K562 (cell line): Measurements from ENCODE around the gene CTNNA3. TPM values are rescaled to one million over a fixed set of nuclear protein-coding genes. Genes with fewer than 3 reads are reported as not detected.

ENCODE experiments used
- ATAC-seq: fragments of 200-7000 bp; cut with Tn5 transposase; 3 replicates; pipeline ENCODE4 v1.9.1; 2020; ENCODE audit warnings: moderate library complexity
- BruUV-seq: library from RNA; stranded (reverse); fragments of 400-500 nt; replicated peaks from 2 replicates; lab custom pipeline; 2021; lab: Mats Ljungman, UMichigan
- CTCF ChIA-PET: fragments of 300-600 bp; formaldehyde crosslinking; extraction: SDS; loops from one replicate; lab custom pipeline; 2021; ENCODE audit warnings: low intra/inter-chr PET ratio; lab: Yijun Ruan, JAX
- POLR2A ChIA-PET: fragments of 300-600, 350-650 bp; sonication (Branson Sonifier 250); formaldehyde crosslinking; extraction: SDS; loops from one replicate; lab custom pipeline; 2021; ENCODE audit warnings: antibody characterized with exemption, inconsistent platforms; lab: Yijun Ruan, JAX
- DNase-seq, 4 experiments: peaks; one replicate each; pipeline versions ENCODE4 v3.0.0 to v3.0.0-alpha.2; 2011 to 2018; ENCODE audit warnings: low spot score in 3 of 4, mixed read lengths in 3 of 4; ENCODE audit errors: extremely low read depth in 1 of 4
- FAIRE-seq: peaks from 2 replicates; lab custom pipeline; 2011; peaks lifted over from hg19 to GRCh38; lab: Jason Lieb, UNC
- H2AFZ ChIP-seq: 2 replicates; pipeline ENCODE4 v1.6.0; 2011; ENCODE audit warnings: low read depth, low read length, control low read depth, inconsistent platforms
- H3K27ac ChIP-seq: fragments of 200-600 bp; 3 replicates; pipeline ENCODE4 v1.8.0; 2011; ENCODE audit warnings: low read depth, mild to moderate bottlenecking, control low read depth, inconsistent platforms, low read length, moderate library complexity, mixed read lengths; ENCODE audit errors: extremely low read depth
- H3K27me3 ChIP-seq, 2 experiments: fragments of 300-600 bp in 1 of 2; 2 replicates in 1 of 2; 3 replicates in 1 of 2; pipeline versions ENCODE4 v1.6.0 to v1.8.0; 2011; ENCODE audit warnings: inconsistent platforms in 2 of 2, low read length in 2 of 2, mild to moderate bottlenecking in 1 of 2, mixed read lengths in 1 of 2, moderate library complexity in 1 of 2; ENCODE audit not compliant: control insufficient read depth in 2 of 2, insufficient read depth in 2 of 2
- H3K36me3 ChIP-seq: fragments of 300-600 bp; 3 replicates; pipeline ENCODE4 v1.8.0; 2011; ENCODE audit warnings: mild to moderate bottlenecking, low read length, inconsistent platforms; ENCODE audit not compliant: control insufficient read depth, insufficient read depth
- H3K4me1 ChIP-seq, 2 experiments: fragments of 200-600 bp in 1 of 2; replicated peaks in 1 of 2; 2 replicates in 1 of 2; 3 replicates in 1 of 2; pipeline versions ENCODE4 v1.5.1 to v1.8.0; 2011; ENCODE audit warnings: inconsistent platforms in 2 of 2, low read length in 2 of 2, mild to moderate bottlenecking in 1 of 2, mixed read lengths in 1 of 2, moderate library complexity in 1 of 2; ENCODE audit not compliant: control insufficient read depth in 2 of 2, insufficient read depth in 2 of 2
- H3K4me2 ChIP-seq: 2 replicates; pipeline ENCODE4 v1.6.1; 2011; ENCODE audit warnings: low read length, control low read depth, inconsistent platforms, mixed read lengths; ENCODE audit not compliant: insufficient read depth
- H3K4me3 ChIP-seq: fragments of 200-600 bp; sonication (generic), shearing (Covaris generic); 2 replicates; pipeline ENCODE4 v1.5.1; 2016; ENCODE audit warnings: control low read depth, inconsistent platforms
- H3K79me2 ChIP-seq: fragments of 200-600 bp; 3 replicates; pipeline ENCODE4 v1.8.0; 2011; ENCODE audit warnings: low read length, inconsistent platforms; ENCODE audit not compliant: control insufficient read depth, insufficient read depth
- H3K9ac ChIP-seq, 2 experiments: 2 replicates each; pipeline versions ENCODE4 v1.6.0 to v1.6.1; 2011; ENCODE audit warnings: low read depth in 2 of 2, low read length in 2 of 2, control low read depth in 1 of 2, inconsistent platforms in 1 of 2, mild to moderate bottlenecking in 1 of 2, mixed read lengths in 1 of 2; ENCODE audit not compliant: insufficient read depth in 1 of 2
- H3K9me1 ChIP-seq: one replicate; pipeline ENCODE4 v1.6.0; 2011; ENCODE audit warnings: inconsistent platforms, mild to moderate bottlenecking, low read length, moderate library complexity; ENCODE audit not compliant: control insufficient read depth, insufficient read depth
- H3K9me3 ChIP-seq: replicated peaks from 2 replicates; pipeline ENCODE4 v1.5.1; 2011; ENCODE audit warnings: low read depth, low read length, inconsistent platforms; ENCODE audit not compliant: control insufficient read depth, insufficient read depth
- H4K20me1 ChIP-seq: replicated peaks from 2 replicates; pipeline ENCODE4 v1.6.1; 2011; ENCODE audit warnings: low read length, inconsistent platforms, mixed read lengths; ENCODE audit not compliant: control insufficient read depth, insufficient read depth
- BRD9 ChIP-seq: fragments of 450-650 bp; IDR thresholded peaks from 2 replicates; pipeline ENCODE4 v1.6.1; 2018; ENCODE audit warnings: low read depth; ENCODE audit not compliant: partially characterized antibody
- DIDO1 ChIP-seq: fragments of 450-650 bp; IDR thresholded peaks from 2 replicates; pipeline ENCODE4 v1.6.1; 2016; ENCODE audit warnings: low read depth, missing biosample characterization, missing genetic modification characterization
- POLR2AphosphoS2 ChIP-seq: IDR thresholded peaks from 2 replicates; pipeline ENCODE4 v1.6.1; 2012; ENCODE audit warnings: low read length, improper control_type of control experiment
- ZNF165 ChIP-seq: fragments of 250-450 bp; sonication (Bioruptor Pico); IDR thresholded peaks from 2 replicates; pipeline ENCODE4 v1.4.0; 2020; ENCODE audit warnings: borderline replicate concordance
- WGBS: fragments of 100-300 bp; shearing (Covaris generic); methylation state at CpG from one replicate; pipeline ENCODE4 v1.1.6; 2016; ENCODE audit warnings: low coverage, mixed read lengths; ENCODE audit not compliant: insufficient coverage; ENCODE audit errors: missing lambda C conversion rate; 5-methylcytosine and 5-hydroxymethylcytosine counted together
- in situ Hi-C: fragments of 300-500 bp; cut with MboI; formaldehyde crosslinking; loops from 4 replicates; pipeline ENCODE4 v1.15.0; 2018; ENCODE audit warnings: inconsistent platforms, mixed read lengths
- intact Hi-C: fragments of 100-400 bp; cut with micrococcal nuclease; formaldehyde crosslinking; loops from 2 replicates; pipeline ENCODE4 v1.14.2; 2022
- polyA plus RNA-seq, 8 experiments: library from polyadenylated mRNA; depleted of rRNA in 4 of 8; stranded (reverse) in 5 of 8; unstranded in 3 of 8; fragments of >200 nt; fragmentation: Nextera tagmentation in 2 of 8; fragmentation: Illumina TruSeq in 1 of 8; extraction: Ambion mirVana in 2 of 8; extraction: Trizol in 1 of 8; gene quantifications; 2 replicates each; pipeline versions ENCODE4 v1.2.1 to v1.2.3, GENCODE V29; 2011 to 2014; ENCODE audit warnings: inconsistent platforms in 1 of 8, missing spikeins in 1 of 8
- total RNA-seq, 7 experiments: library from RNA; depleted of rRNA in 6 of 7; stranded (reverse); fragments of >200 nt in 6 of 7; fragmentation: Illumina TruSeq in 2 of 7; extraction: Trizol in 2 of 7; gene quantifications; 2 replicates each; pipeline versions ENCODE4 v1.2.1 to v1.2.3, GENCODE V29; 2011 to 2021; ENCODE audit warnings: low replicate concordance in 1 of 7
- TF ChIP-seq, protein P1 (sequence below): fragments of 250-450 bp; sonication (Bioruptor Pico); IDR thresholded peaks from 2 replicates; pipeline ENCODE4 v1.5.1; 2021; ENCODE audit warnings: mild to moderate bottlenecking
- TF ChIP-seq, protein P2 (sequence below), 3 experiments: IDR thresholded peaks in 2 of 3; conservative IDR thresholded peaks in 1 of 3; 2 replicates each; pipeline ENCODE4 v1.5.1; 2011 to 2012; ENCODE audit warnings: low read length in 3 of 3, mild to moderate bottlenecking in 3 of 3, control low read depth in 2 of 3, improper control_type of control experiment in 1 of 3, inconsistent platforms in 1 of 3, low read depth in 1 of 3, mixed read lengths in 1 of 3, moderate library complexity in 1 of 3; ENCODE audit not compliant: insufficient read depth in 2 of 3

Gene CTNNA3
- total and polyA plus RNA-seq, 9 of the 15 experiments (the other 6 are each of a cell fraction or from before 2014, with no cell fraction given) = 0.04 TPM; not detected in 8

DNA sequence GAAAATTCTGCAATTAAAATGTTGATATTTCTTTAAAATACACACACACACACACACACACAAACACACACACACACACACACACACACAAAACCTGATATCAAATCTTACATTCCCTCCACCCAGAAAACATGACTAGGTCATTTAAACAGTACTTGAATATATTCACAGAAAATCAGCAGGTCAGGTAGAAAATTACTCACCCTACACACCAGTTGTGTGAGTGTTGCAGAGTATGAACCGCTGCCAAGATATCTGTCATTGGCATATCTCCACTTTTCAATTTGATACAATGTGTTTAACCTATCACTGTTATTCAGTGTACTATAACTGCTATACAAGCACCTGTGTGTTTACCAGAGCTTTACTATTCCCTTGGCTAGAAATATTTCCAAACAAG lies 1053.8 kb downstream of the CTNNA3 start:
- Histone ChIP-seq H3K36me3 (no peaks in the 10 kb centered on the region), H2AFZ (no peak overlapping the region), H3K27ac (no peak overlapping the region), H3K79me2 (no peaks in the 10 kb centered on the region), H3K9ac (no peak overlapping the region), H3K9me1 (no peaks in the 10 kb centered on the region), H3K27me3 (no peaks in the 10 kb centered on the region)
- intact Hi-C loops = no loop called here
- ChIA-PET POLR2A (no interaction called here), CTCF (no interaction called here)
- TF ChIP-seq DIDO1 (tag) (no peak), BRD9 (no peak), POLR2AphosphoS2 (no peak), ZNF165 (CRISPR knock-in tag) (no peak)
- TF ChIP-seq, protein P1, sequence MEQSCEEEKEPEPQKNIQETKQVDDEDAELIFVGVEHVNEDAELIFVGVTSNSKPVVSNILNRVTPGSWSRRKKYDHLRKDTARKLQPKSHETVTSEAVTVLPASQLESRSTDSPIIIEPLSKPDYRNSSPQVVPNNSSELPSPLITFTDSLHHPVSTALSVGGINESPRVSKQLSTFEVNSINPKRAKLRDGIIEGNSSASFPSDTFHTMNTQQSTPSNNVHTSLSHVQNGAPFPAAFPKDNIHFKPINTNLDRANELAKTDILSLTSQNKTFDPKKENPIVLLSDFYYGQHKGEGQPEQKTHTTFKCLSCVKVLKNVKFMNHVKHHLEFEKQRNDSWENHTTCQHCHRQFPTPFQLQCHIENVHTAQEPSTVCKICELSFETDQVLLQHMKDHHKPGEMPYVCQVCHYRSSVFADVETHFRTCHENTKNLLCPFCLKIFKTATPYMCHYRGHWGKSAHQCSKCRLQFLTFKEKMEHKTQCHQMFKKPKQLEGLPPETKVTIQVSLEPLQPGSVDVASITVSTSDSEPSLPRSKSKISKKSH (CRISPR knock-in tag) = no peak
- TF ChIP-seq, protein P2, sequence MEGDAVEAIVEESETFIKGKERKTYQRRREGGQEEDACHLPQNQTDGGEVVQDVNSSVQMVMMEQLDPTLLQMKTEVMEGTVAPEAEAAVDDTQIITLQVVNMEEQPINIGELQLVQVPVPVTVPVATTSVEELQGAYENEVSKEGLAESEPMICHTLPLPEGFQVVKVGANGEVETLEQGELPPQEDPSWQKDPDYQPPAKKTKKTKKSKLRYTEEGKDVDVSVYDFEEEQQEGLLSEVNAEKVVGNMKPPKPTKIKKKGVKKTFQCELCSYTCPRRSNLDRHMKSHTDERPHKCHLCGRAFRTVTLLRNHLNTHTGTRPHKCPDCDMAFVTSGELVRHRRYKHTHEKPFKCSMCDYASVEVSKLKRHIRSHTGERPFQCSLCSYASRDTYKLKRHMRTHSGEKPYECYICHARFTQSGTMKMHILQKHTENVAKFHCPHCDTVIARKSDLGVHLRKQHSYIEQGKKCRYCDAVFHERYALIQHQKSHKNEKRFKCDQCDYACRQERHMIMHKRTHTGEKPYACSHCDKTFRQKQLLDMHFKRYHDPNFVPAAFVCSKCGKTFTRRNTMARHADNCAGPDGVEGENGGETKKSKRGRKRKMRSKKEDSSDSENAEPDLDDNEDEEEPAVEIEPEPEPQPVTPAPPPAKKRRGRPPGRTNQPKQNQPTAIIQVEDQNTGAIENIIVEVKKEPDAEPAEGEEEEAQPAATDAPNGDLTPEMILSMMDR (IDR thresholded peaks at IDR 0.05 in 2 of 3, conservative IDR thresholded peaks at IDR 0.05 in 1 of 3; ENCODE audit: insufficient read depth in 2 of 3, low read depth in 1 of 3, low read length in 3 of 3) = no peak
- TF ChIP-seq, all 486 proteins: peak for 0
- no peak for DNase-seq
- ATAC-seq = no peak
- Histone ChIP-seq H3K9me3 (no peaks in the 10 kb centered on the region), H4K20me1 (no peaks in the 10 kb centered on the region), H3K4me2 (no peak overlapping the region), H3K4me3 (no peak overlapping the region), H3K4me1 (no peaks in the 10 kb centered on the region)
- 9% methylated on average over 1 of the region's 1 CpG for WGBS
- no TSS peak for BruUV-seq
- in situ Hi-C loops = no loop called here
- FAIRE-seq = no peak
